Panc1 (cell line): ENCODE results near the gene ASPSCR1.

Experiments
- CTCF ChIP-seq: fragments of 450-650 bp; IDR thresholded peaks from 2 replicates; pipeline ENCODE4 v1.5.1; 2017; ENCODE audit warnings: mild to moderate bottlenecking
- POLR2AphosphoS5 ChIP-seq: IDR thresholded peaks from 2 replicates; pipeline ENCODE4 v1.6.1; 2012; ENCODE audit warnings: mild to moderate bottlenecking, low read depth, low read length, moderate library complexity
- REST ChIP-seq, 2 experiments: IDR thresholded peaks; 2 replicates each; pipeline ENCODE4 v1.6.1; 2011 to 2012; ENCODE audit warnings: low read depth in 2 of 2, control low read depth in 1 of 2, low read length in 1 of 2, mild to moderate bottlenecking in 1 of 2, moderate library complexity in 1 of 2; ENCODE audit not compliant: insufficient read depth in 1 of 2
- TCF7L2 ChIP-seq: IDR thresholded peaks from 2 replicates; pipeline ENCODE4 v1.6.1; 2011; ENCODE audit warnings: mild to moderate bottlenecking, low read depth, low read length, inconsistent platforms

- TF ChIP-seq CTCF: no peak
- TF ChIP-seq TCF7L2: no peak
- TF ChIP-seq POLR2AphosphoS5: no peak
- no peak for TF ChIP-seq REST (IDR thresholded peaks at IDR 0.05; ENCODE audit: insufficient read depth in 1 of 2, low read depth in 2 of 2, low read length in 1 of 2)
These were observed 29.2 kb downstream of the ASPSCR1 start for GRCh38 chr17:82006468-82007227.
